Glutamatergic neuron (in vitro differentiated cells): ENCODE results near the gene CRYZL1. TPM values are rescaled to one million over a fixed set of nuclear protein-coding genes. Genes with fewer than 3 reads are reported as not detected.
"Not testable (repeated sequence)": the region's sequence is repeated elsewhere in the genome, so short reads cannot be mapped to it uniquely, and the experiment has no call there.

Experiments
- DNase-seq: peaks from one replicate; pipeline ENCODE4 v3.0.0; 2022
- H3K27ac Mint-ChIP-seq: one replicate; pipeline ENCODE4 v1.8.0; 2020; ENCODE audit warnings: mild to moderate bottlenecking, mixed read lengths, inconsistent platforms; ENCODE audit not compliant: unreplicated experiment
- H3K27me3 Mint-ChIP-seq: one replicate; pipeline ENCODE4 v1.8.0; 2020; ENCODE audit warnings: mild to moderate bottlenecking, moderate library complexity, mixed read lengths, inconsistent platforms; ENCODE audit not compliant: unreplicated experiment
- H3K36me3 Mint-ChIP-seq: one replicate; pipeline ENCODE4 v1.8.0; 2020; ENCODE audit warnings: mild to moderate bottlenecking, mixed read lengths, inconsistent platforms; ENCODE audit not compliant: unreplicated experiment
- H3K4me1 Mint-ChIP-seq: one replicate; pipeline ENCODE4 v1.8.0; 2020; ENCODE audit warnings: mild to moderate bottlenecking, low read depth, mixed read lengths, inconsistent platforms; ENCODE audit not compliant: unreplicated experiment
- H3K4me3 Mint-ChIP-seq: one replicate; pipeline ENCODE4 v1.8.0; 2020; ENCODE audit warnings: mild to moderate bottlenecking, mixed read lengths, inconsistent platforms; ENCODE audit not compliant: unreplicated experiment
- H3K9me3 Mint-ChIP-seq: one replicate; pipeline ENCODE4 v1.8.0; 2020; ENCODE audit warnings: mild to moderate bottlenecking, moderate library complexity, mixed read lengths, inconsistent platforms; ENCODE audit not compliant: unreplicated experiment
- CTCF ChIP-seq: fragments of 200-600 bp; sonication (generic); IDR thresholded peaks from one replicate; pipeline ENCODE4 v1.5.0; 2021; ENCODE audit not compliant: partially characterized antibody, unreplicated experiment
- total RNA-seq: library from RNA; stranded (reverse); fragmentation: NEBNext Ultra II Directional; extraction: Animal tissue kit (Norgen Biotek cat#: 25700); gene quantifications from one replicate; pipeline ENCODE4 v1.2.1, GENCODE V29; 2021; ENCODE audit not compliant: unreplicated experiment

The CRYZL1 gene
- total RNA-seq, 1 donor from 2014 or later = 50.3 TPM

GRCh38 chr21:33677450-33677849, 35.9 kb upstream of the CRYZL1 start:
- Mint-ChIP-seq H3K27me3 (peaks cover 2% of the 10 kb centered on the region), H3K27ac (no peak overlapping the region)

DNA sequence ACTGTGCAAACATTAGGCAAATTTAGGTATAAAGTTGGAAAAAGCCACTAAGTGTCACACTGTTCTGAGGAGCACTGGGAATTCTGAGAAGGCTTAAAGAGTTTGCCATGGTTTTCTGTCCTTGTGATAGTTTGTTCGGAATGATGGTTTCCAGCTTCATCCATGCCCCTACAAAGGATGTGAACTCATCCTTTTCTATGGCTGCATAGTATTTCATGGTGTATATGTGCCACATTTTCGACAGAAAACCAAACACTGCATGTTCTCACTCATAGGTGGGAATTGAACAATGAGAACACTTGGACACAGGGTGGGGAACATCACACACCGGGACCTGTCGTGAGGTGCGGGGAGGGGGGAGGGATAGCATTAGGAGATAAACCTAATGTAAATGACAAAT, 35.1 kb upstream of the CRYZL1 start:
- not testable (repeated sequence) for H3K9me3 Mint-ChIP-seq, DNase-seq, H3K27ac Mint-ChIP-seq, H3K4me3 Mint-ChIP-seq, H3K27me3 Mint-ChIP-seq, H3K36me3 Mint-ChIP-seq, H3K4me1 Mint-ChIP-seq

More at GRCh38 chr21:33677450-33677849, 35.9 kb upstream of the CRYZL1 start:
- no peak for TF ChIP-seq CTCF
- no peaks in the 10 kb centered on the region for H3K36me3 Mint-ChIP-seq
- no peak overlapping the region for H3K4me3 Mint-ChIP-seq
- DNase-seq = no peak
- no peaks in the 10 kb centered on the region for H3K9me3 Mint-ChIP-seq
- H3K4me1 Mint-ChIP-seq = peaks cover 6% of the 10 kb centered on the region

GRCh38 chr21:33674226-33674625, 32.7 kb upstream of the CRYZL1 start:
- H3K36me3 Mint-ChIP-seq = no peaks in the 10 kb centered on the region
- no peak for DNase-seq
- H3K4me3 Mint-ChIP-seq = no peak overlapping the region
- H3K9me3 Mint-ChIP-seq = no peaks in the 10 kb centered on the region
- no peak overlapping the region for H3K27ac Mint-ChIP-seq
- no peak for TF ChIP-seq CTCF
- H3K4me1 Mint-ChIP-seq = peaks cover 6% of the 10 kb centered on the region
- H3K27me3 Mint-ChIP-seq = peaks cover 2% of the 10 kb centered on the region

GRCh38 chr21:33673473-33673872, 31.9 kb upstream of the CRYZL1 start:
- Mint-ChIP-seq H3K27ac (no peak overlapping the region), H3K27me3 (no peaks in the 10 kb centered on the region), H3K9me3 (no peaks in the 10 kb centered on the region), H3K4me1 (peaks cover 6% of the 10 kb centered on the region), H3K36me3 (no peaks in the 10 kb centered on the region), H3K4me3 (no peak overlapping the region)
- TF ChIP-seq CTCF = no peak
- no peak for DNase-seq

GRCh38 chr21:33670076-33670978, 28.8 kb upstream of the CRYZL1 start:
- H3K36me3 Mint-ChIP-seq = no peaks in the 10 kb centered on the region
- H3K4me3 Mint-ChIP-seq = no peak overlapping the region
- no peak for TF ChIP-seq CTCF
- H3K27me3 Mint-ChIP-seq = no peaks in the 10 kb centered on the region
- peaks cover 6% of the 10 kb centered on the region for H3K4me1 Mint-ChIP-seq
- DNase-seq = no peak
- no peaks in the 10 kb centered on the region for H3K9me3 Mint-ChIP-seq
- no peak overlapping the region for H3K27ac Mint-ChIP-seq
